ENCODE measurements around the gene SEH1L.
"Not testable (repeated sequence)": the region's sequence is repeated elsewhere in the genome, so short reads cannot be mapped to it uniquely, and the experiment has no call there.

Gene SEH1L

DNA sequence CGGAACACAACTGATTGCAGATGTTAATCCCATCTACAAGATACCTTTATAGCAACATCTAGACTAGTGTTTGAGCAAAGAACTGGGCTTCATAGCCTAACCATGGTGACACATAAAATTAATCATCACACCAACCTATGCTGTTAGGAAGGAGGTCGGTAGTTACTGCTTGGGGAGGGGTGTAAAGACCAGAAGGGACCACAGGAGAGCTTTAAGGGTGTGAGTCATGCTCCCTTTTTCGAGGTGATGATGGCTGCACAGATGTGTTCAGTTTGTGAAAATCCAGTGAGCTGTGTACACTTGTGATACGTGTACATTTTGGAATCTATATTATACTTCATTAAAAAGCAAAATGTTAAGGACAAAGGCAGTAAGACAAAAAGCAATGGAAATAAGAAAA is 4.6 kb upstream of the SEH1L start:
- DNase-seq (ENCODE audit: low read depth), result no peak

DNA sequence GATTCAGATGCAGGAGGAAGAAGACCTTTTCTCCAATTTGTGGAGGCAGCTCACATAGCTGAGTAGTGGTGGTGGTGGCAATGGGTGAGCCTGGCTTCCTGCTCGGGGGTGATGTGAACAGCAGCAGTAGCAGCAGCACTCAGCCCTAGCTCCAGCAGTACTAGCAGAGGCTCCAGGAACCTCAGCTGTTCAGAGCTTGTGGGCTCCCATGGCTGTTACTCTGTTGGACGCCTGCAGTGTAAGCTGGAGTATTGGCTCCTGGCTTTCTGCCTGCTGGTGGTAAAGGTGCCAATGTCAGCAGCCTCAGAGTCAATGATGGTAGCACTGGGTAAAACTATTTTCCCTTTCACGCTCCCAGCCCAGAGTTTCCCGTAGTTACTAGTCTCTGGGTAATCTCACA is 3.1 kb upstream of the SEH1L start:
- no peak for DNase-seq (ENCODE audit: low read depth)

DNA sequence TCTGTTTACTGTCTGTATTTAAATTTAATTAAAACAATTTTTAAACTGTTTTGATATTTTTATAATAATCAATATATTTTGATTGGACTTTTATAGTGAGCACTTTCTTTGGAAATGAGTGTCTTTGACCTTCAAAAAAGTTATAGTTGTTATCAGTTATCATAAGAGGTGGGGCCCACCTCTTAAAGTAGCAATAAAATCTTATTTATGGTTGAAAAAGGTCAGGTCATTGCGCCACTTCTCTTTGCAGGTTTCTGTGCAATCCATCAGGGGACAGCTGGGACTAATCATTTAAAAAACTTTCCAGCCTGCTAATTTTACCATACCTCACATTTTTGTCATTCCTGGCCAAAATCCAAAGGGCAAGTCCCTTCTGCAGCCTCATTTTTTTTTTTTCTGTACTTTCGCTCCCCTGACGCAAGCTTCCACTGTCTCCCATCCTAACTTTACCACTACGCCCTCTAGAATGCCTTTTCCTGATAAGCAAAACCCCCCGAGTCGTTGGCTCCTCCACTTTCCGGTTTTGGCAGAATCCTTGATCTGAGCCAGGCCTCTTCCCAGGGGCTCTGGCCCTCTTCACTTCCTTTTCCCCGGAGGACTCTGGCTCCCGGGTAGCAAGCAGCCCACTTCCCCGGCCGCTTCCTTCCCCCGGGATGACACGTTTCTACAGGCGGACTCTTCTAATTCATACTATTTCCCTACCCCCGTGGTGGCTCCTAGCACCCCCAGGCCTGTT is 1.1 kb upstream of the SEH1L start:
- DNase-seq (ENCODE audit: low read depth), result peak; percentile 4

DNA sequence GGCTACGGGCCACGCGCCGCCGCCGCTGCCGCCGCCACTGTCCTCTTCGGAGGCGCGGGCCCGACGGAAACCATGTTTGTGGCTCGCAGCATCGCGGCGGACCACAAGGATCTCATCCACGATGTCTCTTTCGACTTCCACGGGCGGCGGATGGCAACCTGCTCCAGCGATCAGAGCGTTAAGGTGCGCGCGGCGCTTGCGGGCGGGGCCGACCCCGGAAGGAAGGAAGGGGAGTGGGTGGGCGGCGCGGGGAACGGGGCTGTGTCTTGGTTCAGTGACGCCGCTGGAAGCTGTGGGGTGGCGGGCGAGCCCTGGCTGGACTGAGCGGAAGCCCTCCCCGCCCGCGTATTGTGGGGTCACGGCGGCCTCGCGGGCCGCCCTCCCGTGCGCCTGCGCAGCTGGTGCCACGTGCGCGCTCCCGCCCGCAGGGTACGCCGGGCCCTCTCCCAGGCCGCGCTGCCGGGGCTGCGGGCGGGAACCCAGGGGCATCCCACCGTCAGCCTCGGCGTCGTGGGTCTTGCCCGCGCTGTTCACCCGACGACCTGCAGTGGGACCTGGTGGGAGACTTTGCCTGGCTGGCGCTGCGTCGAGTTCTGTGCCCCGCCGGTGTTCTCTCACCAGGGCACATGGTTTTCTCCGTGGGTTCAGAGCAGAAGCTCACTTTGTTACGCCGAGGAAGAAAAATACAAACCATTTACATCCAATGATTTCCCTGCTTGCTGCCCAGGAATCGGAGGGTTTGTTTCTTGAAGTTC is 416 bp downstream of the SEH1L start:
- peak; percentile 97 for DNase-seq (ENCODE audit: low read depth)

DNA sequence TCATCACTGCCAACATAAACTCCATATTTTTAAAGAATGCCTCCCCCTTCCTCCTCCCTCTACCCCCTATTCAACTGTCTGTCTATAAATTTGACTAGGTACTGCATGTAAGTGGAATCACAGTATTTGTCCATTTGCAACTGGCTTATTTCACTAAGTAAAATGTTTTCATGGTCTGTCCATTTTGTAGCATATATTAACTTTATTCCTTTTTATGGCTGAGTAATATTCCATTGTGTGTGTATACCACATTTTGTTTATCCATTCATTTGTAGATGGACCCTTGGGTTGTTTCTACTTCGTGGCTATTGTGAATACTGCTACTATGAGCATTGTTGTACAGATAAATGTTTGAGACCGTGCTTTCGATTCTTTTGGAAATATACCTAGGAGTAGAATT is 10.7 kb downstream of the SEH1L start:
- DNase-seq (ENCODE audit: low read depth), result no peak

DNA sequence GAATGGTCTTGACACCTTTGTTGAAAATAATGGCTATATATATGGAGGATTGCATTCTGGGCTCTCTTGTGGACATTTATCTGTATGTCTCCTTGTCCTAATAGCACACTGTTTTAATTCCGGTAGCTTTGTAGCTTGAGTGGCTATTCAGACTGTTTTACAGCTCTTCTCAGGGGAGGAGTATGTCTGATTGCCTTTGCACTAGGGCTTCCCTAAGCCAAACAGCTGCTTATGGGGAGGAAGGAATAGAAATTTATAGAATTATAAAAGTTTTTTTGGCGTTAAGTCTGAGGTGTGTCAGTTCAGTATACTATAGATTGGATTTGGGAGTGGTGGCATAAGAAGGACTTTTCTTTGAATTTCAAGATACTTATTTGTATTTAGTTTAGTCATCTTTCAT is 12.6 kb downstream of the SEH1L start:
- no peak for DNase-seq (ENCODE audit: low read depth)

DNA sequence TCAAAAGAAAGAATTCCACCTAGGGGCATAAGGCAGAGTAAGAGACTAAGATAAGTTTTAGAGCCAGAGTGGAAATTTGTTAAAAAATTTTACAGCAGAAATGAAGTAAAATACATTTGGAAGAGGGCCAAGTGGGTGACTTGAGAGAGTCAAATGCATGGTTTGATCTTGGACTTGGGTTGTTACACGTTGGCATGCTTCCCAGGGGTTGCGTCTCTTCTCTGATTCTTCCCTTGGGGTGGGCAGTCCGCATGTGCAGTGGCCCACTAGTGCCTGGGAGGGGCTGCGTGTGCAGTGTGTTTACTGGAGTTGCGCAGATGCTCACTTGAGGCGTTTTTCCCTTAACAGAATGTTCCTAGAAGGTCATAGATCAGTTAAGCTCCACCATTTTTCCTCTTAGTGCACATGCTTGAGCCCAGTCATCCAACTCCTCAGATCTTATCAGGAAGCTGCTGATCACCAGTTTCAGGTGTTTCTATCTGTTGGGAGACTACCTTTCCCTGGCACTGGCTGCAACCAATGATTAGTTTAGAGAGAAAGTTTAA is 13.1 kb downstream of the SEH1L start:
- DNase-seq (ENCODE audit: low read depth), result no peak

DNA sequence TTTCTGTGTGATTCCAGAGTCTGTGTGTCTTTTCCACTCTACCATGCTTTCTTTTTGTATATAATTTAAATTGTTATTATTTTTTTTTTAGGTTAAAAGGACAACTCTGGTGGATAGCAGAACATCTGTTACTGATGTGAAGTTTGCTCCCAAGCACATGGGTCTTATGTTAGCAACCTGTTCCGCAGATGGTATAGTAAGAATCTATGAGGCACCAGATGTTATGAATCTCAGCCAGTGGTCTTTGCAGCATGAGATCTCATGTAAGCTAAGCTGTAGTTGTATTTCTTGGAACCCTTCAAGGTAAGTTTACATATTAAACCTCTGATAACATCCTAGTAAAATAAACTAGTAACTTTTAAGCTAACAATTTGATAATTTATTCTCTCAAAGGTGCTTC is 15.3 kb downstream of the SEH1L start:
- DNase-seq (ENCODE audit: low read depth), result no peak

DNA sequence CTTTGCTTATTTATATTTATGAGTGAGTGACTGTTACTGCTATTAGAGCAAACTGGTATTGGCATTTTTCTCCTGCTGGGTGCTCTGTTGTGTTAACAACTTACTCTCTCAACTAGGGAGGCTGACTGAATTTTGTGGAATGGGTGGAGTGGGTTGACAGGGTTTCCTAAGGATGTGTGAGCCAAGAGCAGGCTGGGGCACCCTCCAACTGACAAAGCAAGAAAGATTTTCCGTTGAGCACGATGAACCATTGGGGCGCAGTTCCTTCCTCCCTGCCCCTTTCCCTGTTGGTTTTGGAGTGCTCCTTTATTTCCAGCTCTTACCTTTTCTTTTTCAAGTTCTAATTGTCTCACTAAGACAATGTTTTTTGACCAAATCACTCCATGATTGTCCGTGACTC is 20.3 kb downstream of the SEH1L start:
- DNase-seq (ENCODE audit: low read depth), result no peak

DNA sequence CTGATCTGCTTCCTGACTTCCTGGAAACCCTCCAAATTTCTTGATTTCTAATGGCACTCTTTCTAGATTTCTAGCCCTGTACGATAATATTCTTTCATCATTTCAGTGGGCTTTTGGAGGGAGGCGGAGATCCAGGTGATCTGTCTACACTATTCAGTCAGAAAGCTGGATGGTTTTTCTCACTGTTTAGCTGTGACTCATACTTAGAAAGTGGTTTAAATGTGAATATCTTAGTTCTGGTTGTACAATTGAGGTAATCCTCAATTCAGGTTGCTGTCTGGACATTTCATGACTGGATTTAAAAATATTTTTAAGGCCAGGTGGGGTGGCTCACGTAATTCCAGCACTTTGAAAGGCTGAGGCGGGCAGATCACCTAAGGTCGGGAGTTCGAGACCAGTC is 20.8 kb downstream of the SEH1L start:
- no peak for DNase-seq (ENCODE audit: low read depth)

DNA sequence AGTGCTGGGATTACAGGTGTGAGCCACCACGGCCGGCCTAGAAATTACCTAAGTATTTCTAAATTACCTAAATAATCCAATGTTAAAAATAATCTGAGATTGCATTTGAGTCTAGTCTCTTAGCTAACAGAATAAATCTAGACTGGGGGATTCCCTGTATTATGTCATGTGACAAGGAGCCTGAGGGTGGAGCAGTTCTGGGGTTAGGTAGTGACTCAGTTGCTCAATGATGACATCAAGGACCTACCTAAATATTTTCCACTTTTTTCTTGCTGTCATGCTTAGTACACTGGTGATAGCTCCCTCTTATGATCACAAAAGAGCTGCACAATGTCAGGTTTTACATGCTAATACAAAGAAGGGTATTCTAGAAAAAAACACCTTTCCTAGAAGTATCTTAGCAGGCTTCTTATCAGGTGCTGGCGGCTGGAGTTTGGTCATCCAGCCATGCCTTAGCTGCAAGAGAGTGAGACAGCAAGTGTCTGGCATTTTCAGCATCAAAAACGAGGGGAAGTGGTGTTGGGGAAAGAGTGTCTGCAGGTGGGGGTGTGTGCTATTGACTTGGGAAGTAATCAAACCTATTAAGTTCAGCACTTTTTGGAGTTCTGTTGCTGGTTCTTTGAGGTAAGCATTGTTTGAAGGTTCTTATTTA is 25.9 kb downstream of the SEH1L start:
- DNase-seq (ENCODE audit: low read depth), result no peak

DNA sequence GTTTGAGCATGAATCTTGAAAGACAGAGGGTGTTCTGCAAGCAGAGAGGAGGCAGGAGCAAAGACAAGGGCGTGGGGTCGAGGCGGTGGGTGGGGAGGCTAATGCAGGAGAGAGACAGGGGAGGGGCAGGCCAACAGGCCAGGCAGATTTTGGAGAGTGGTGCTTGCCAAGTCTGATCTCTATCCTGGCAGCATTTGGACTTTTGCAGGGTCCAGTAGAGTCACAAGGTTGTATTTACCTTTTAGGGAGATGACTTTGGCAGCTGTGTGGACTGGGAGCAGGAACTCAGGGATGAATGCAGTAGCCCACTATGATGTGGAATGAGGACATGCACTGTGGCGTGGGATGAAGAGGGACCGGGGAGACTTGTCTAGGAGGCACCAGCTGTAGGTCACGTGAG is 27.7 kb downstream of the SEH1L start:
- no peak for DNase-seq (ENCODE audit: low read depth)

DNA sequence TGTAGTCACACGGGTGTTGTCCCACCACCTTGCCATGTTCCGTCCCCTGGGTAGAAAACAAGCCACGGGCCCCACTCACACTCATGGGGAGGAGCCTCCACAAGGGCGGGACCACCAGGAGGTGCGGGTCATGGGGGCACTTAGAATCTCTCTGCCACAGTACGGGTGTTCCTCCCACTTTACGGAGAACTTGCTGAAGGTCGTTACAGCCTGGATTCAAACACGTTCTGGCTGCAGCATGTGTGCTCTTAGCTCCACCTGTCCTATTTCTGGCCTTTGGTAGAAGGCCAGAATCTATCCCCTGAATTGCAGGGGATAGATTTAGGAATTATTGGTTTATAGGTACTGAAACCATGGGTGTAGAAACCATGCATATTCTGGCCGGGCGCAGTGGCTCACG is 28.5 kb downstream of the SEH1L start:
- DNase-seq (ENCODE audit: low read depth), result no peak

DNA sequence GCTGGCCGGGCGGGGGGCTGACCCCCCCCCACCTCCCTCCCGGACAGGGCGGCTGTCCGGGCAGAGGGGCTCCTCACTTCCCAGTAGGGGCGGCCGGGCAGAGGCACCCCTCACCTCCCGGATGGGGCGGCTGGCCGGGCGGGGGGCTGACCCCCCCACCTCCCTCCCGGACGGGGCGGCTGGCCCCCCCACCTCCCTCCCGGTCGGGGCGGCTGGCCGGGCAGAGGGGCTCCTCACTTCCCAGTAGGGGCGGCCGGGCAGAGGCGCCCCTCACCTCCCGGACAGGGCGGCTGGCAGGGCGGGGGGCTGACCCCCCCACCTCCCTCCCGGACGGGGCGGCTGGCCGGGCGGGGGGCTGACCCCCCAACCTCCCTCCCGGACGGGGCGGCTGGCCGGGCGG is 32.3 kb downstream of the SEH1L start:
- not testable (repeated sequence) for DNase-seq (ENCODE audit: low read depth)

DNA sequence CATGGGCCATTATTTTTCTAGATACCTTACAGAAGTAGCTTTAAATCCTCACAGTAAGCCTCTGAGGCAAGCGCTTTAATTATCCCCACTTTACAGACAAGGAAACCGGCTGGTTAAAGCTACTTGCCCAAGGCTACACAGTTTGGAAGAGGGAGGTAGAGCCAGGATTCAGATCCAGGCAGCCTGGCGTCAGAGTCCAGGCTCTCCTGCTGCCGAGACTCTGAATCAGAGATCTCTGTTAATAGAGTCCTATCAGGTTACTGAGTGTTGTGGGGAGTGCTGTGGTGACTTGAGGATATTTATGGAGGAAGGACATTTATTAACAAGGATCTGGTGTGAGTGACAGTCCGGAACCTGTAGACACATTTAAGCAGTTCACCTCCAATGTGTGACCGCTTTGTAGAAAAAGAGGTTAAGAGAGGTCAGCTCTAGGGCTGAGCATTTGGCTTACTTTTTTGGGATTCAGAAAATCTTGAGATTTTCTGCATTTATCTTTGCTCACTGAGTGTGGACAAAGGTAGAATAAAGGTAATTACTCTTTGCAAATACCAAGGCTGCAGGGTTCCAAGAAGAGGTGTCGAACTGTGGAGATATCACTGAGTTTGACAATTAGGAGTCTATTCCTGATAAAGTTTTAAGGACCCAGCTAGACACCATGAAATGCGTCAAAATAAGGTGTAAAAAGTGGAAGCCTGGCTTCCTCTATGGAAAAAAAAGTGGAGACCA is 41.7 kb downstream of the SEH1L start:
- DNase-seq (ENCODE audit: low read depth), result no peak

DNA sequence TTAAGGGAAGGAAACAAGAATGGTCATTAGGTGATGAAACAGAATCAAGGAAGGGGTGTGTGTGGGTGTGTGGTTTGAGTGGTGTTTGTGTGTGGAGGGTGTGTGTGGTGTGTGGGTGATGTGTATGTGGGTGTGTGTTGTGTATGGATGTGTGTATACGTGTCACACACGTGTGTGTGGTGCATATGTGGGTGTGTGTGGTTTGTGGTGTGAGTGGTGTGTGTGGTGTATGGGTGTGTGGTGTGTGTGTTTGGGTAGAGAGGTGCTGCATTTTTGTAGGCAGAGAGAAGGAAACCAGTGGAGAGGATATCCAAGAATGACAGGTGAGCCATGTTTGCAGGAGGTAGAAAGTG is 42.3 kb downstream of the SEH1L start:
- no peak for DNase-seq (ENCODE audit: low read depth)

DNA sequence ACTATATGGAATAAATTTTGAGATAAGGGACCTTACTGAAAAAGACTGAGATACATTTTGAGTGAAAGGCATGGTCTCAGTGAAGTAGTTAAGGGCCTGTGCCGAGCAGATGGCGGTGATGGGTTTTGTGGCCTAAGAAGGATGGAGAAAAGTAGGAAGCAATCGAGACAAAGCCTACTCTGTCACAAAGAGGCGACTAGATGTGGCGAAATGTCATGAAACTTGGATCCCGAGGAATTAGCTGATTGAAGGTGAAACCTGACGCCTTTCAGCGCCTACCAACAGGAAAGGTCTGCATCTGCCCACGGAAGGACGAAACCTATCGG is 42.8 kb downstream of the SEH1L start:
- no peak for DNase-seq (ENCODE audit: low read depth)

DNA sequence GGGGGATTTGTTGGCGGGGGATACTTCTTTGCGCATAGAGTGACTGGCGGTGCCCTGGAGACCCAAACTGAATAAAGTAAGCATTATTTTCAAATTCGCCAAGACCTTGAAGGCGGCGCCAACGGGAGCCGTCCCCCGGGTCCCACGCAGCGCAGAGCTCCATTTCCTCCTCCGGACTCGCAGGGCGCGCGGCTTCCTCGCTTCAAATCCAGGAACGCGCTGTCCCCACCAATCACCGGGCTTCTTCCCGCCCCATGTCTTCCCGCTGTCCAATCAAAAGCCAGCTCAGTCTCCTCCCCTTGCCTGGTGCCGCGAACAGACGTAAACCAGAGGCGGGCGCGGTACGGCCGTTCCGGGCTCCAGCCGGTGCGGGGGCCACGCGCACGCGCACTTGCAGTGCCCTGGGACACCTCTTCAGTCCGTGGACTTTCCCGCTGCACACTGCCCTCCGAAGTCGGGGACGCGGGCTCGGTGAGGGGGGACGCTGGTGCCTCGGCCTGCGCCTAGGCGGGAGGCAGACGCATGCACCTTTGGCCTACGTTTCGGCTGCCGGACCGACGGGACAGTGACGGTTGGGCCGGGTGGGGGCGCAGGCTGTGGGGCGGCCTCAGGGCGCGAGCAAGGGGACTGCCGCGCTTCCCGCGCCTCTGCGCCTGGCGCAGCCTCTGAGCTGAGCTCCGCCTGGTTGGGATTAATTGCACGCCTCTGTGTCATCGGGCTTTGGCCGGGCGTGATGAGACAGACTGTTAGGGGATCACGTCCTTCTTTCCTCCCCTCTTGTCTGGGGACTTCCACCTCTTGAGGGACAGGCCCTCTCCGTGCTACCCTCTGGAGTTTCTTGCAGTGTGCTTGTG is 43.4 kb downstream of the SEH1L start, which contains the start of gene CEP192:
Gene CEP192, plus strand, starts transcription at position 396 of the 854 bp plus-strand sequence. CDS start 8,063 bp downstream, outside the sequence.
- peak; percentile 95 for DNase-seq (ENCODE audit: low read depth)

DNA sequence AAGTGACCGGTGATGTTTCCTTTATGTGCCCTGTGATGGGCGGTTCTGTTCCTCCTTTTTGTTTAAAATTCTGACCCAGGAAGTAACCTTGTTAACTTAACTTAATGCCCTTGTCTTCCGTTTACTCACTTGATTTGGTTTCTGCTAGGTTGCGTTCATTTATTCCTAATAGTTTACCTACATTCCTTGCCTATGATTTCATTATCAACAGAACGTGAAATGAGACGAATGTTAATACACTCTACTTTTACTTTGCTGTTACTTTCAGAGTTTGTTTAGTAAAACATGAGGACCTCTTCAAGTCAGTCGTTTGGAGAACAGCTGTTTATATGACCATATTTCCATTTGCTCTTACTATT is 44.0 kb downstream of the SEH1L start:
- DNase-seq (ENCODE audit: low read depth), result no peak

DNA sequence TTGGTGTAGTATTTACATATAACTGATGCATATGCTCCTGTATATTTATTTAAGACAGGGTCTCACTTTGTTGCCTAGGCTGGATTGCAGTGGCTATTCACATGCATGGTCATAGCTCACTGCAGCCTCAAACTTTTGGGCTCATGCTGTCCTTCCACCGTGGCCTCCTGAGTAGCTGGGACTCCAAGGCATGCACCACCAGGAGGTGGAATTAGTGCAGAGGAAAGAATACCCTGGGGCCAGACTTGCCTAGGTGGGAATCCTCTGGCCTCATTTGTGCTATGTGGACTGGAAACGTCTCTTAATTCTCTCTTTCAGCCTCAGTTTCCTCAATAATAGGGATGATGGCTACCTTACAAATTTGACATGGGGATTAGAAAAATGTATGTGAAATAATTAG is 45.6 kb downstream of the SEH1L start:
- no peak for DNase-seq (ENCODE audit: low read depth)

DNA sequence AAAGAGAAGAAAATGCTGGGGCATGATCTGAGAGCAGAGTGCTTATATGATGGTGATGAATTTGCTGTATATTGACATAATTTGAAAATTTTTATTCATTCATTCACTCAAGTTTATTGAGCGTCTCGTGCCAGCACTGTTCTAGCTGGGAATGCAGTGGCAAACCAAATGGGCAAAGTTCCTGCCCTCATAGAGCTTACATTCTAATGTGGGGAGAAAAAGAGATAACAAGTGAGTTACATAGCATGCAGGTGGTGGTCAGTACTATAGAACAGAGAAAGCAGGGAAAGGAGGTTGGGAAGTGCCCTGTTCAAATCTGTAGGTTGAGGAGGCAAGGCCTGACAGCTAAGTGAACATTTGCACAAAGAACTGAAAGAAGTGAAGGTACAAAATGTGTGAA is 47.6 kb downstream of the SEH1L start:
- DNase-seq (ENCODE audit: low read depth), result no peak
